Activated T-helper 17 cell treated with anti-CD3 and anti-CD28 coated beads, Interleukin-2, amount 50 U/mL, for 72 hours (primary cell): ENCODE data around the gene TTLL10. TPM values are rescaled to one million over a fixed set of nuclear protein-coding genes. Genes with fewer than 3 reads are reported as not detected.
"Not testable (repeated sequence)": the region's sequence is repeated elsewhere in the genome, so short reads cannot be mapped to it uniquely, and the experiment has no call there.

Source experiments
- ATAC-seq: fragments of 150-1000 bp; cut with Tn5 transposase; replicated peaks from 2 replicates; pipeline ENCODE4 v1.10.0; 2021; ENCODE audit warnings: mild to moderate bottlenecking, moderate library complexity
- H3K27ac Mint-ChIP-seq: one replicate; pipeline ENCODE4 v1.8.0; 2022; ENCODE audit warnings: mixed read lengths
- H3K27me3 Mint-ChIP-seq: one replicate; pipeline ENCODE4 v1.8.0; 2022; ENCODE audit warnings: mixed read lengths
- H3K36me3 Mint-ChIP-seq: one replicate; pipeline ENCODE4 v1.8.0; 2022; ENCODE audit warnings: low read depth, mild to moderate bottlenecking, mixed read lengths
- H3K4me1 Mint-ChIP-seq: one replicate; pipeline ENCODE4 v1.8.0; 2022; ENCODE audit warnings: mixed read lengths
- H3K4me3 Mint-ChIP-seq: one replicate; pipeline ENCODE4 v1.8.0; 2022; ENCODE audit warnings: mild to moderate bottlenecking, mixed read lengths
- H3K9me3 Mint-ChIP-seq: one replicate; pipeline ENCODE4 v1.8.0; 2022; ENCODE audit warnings: mixed read lengths
- total RNA-seq, 2 donors: library from RNA; stranded (reverse); gene quantifications; one replicate each; pipeline ENCODE4 v1.2.3, GENCODE V29; 2022

TTLL10 gene
- total RNA-seq, 2 donors from 2014 or later, result 0.11 TPM; not detected in 1

GRCh38 chr1:1195726-1196125 lies 22.0 kb downstream of the TTLL10 start:
- not testable (repeated sequence) for ATAC-seq, H3K36me3 Mint-ChIP-seq, H3K4me3 Mint-ChIP-seq, H3K27me3 Mint-ChIP-seq, H3K9me3 Mint-ChIP-seq
- Mint-ChIP-seq H3K27ac (peak overlapping the region; percentile 61), H3K4me1 (peaks cover 14% of the 10 kb centered on the region)

GRCh38 chr1:1196431-1197187 lies 22.9 kb downstream of the TTLL10 start:
- Mint-ChIP-seq H3K9me3 (no peaks in the 10 kb centered on the region), H3K27me3 (no peaks in the 10 kb centered on the region), H3K4me1 (peaks cover 14% of the 10 kb centered on the region), H3K36me3 (peaks cover 7% of the 10 kb centered on the region), H3K27ac (peak overlapping the region; percentile 78), H3K4me3 (no peak overlapping the region)
- no peak for ATAC-seq

GRCh38 chr1:1197188-1197500 lies 23.5 kb downstream of the TTLL10 start:
- Mint-ChIP-seq H3K27me3 (no peaks in the 10 kb centered on the region), H3K4me1 (peaks cover 14% of the 10 kb centered on the region), H3K36me3 (peaks cover 7% of the 10 kb centered on the region), H3K9me3 (no peaks in the 10 kb centered on the region), H3K27ac (peak overlapping the region; percentile 78), H3K4me3 (no peak overlapping the region)
- no peak for ATAC-seq

GRCh38 chr1:1197551-1198422 lies 24.1 kb downstream of the TTLL10 start:
- Mint-ChIP-seq H3K27ac (no peak overlapping the region), H3K27me3 (no peaks in the 10 kb centered on the region), H3K36me3 (peaks cover 9% of the 10 kb centered on the region), H3K9me3 (no peaks in the 10 kb centered on the region), H3K4me3 (no peak overlapping the region), H3K4me1 (peaks cover 14% of the 10 kb centered on the region)
- ATAC-seq, result no peak

GRCh38 chr1:1198423-1199140 lies 24.9 kb downstream of the TTLL10 start:
- no peak for ATAC-seq
- Mint-ChIP-seq H3K9me3 (no peaks in the 10 kb centered on the region), H3K27ac (no peak overlapping the region), H3K27me3 (no peaks in the 10 kb centered on the region), H3K36me3 (peaks cover 17% of the 10 kb centered on the region), H3K4me3 (no peak overlapping the region), H3K4me1 (peaks cover 14% of the 10 kb centered on the region)

- H3K27me3 Mint-ChIP-seq, result no peaks in the 10 kb centered on the region
- peaks cover 14% of the 10 kb centered on the region for H3K4me1 Mint-ChIP-seq
- H3K36me3 Mint-ChIP-seq, result peaks cover 25% of the 10 kb centered on the region
- H3K27ac Mint-ChIP-seq, result peak overlapping the region; percentile 89
- no peaks in the 10 kb centered on the region for H3K9me3 Mint-ChIP-seq
- ATAC-seq, result no peak
- peak overlapping the region; percentile 75 for H3K4me3 Mint-ChIP-seq
Measured at GRCh38 chr1:1199141-1199960, 25.7 kb downstream of the TTLL10 start.

GRCh38 chr1:1199961-1200875 lies 26.5 kb downstream of the TTLL10 start:
- no peak for ATAC-seq
- peak overlapping the region; percentile 75 for H3K4me3 Mint-ChIP-seq

GRCh38 chr1:1200876-1201810 lies 27.5 kb downstream of the TTLL10 start:
- Mint-ChIP-seq H3K9me3 (no peaks in the 10 kb centered on the region), H3K4me3 (peak overlapping the region; percentile 75), H3K4me1 (peaks cover 4% of the 10 kb centered on the region), H3K36me3 (peaks cover 43% of the 10 kb centered on the region), H3K27ac (peak overlapping the region; percentile 89), H3K27me3 (no peaks in the 10 kb centered on the region)
- peak; percentile 68 for ATAC-seq

More at GRCh38 chr1:1199961-1200875, 26.5 kb downstream of the TTLL10 start:
- Mint-ChIP-seq H3K27ac (peak overlapping the region; percentile 89), H3K4me1 (peaks cover 5% of the 10 kb centered on the region), H3K36me3 (peaks cover 34% of the 10 kb centered on the region), H3K27me3 (no peaks in the 10 kb centered on the region), H3K9me3 (no peaks in the 10 kb centered on the region)

- Mint-ChIP-seq H3K27me3 (no peaks in the 10 kb centered on the region), H3K4me3 (peak overlapping the region; percentile 95), H3K36me3 (peaks cover 57% of the 10 kb centered on the region), H3K4me1 (peaks cover 5% of the 10 kb centered on the region), H3K27ac (no peak overlapping the region), H3K9me3 (no peaks in the 10 kb centered on the region)
- ATAC-seq, result no peak
Measured at GRCh38 chr1:1202831-1203560, 29.3 kb downstream of the TTLL10 start.

GRCh38 chr1:1203561-1204424 lies 30.1 kb downstream of the TTLL10 start:
- ATAC-seq, result no peak
- Mint-ChIP-seq H3K27me3 (no peaks in the 10 kb centered on the region), H3K27ac (peak overlapping the region; percentile 61), H3K4me3 (peak overlapping the region; percentile 95), H3K4me1 (peaks cover 10% of the 10 kb centered on the region), H3K36me3 (peaks cover 65% of the 10 kb centered on the region), H3K9me3 (no peaks in the 10 kb centered on the region)

- no peak for ATAC-seq
- Mint-ChIP-seq H3K9me3 (no peaks in the 10 kb centered on the region), H3K36me3 (peaks cover 72% of the 10 kb centered on the region), H3K27ac (peak overlapping the region; percentile 61), H3K27me3 (no peaks in the 10 kb centered on the region), H3K4me3 (peak overlapping the region; percentile 95), H3K4me1 (peaks cover 10% of the 10 kb centered on the region)
Measured at GRCh38 chr1:1204425-1204920, 30.8 kb downstream of the TTLL10 start.
